ENCODE measurements around the gene FAU.

- no peak for TF ChIP-seq CTCF (IDR thresholded peaks at IDR 0.05)
- TF ChIP-seq POLR2A (IDR thresholded peaks at IDR 0.05): no peak
- no peak for TF ChIP-seq EP300 (IDR thresholded peaks at IDR 0.05)
Measured at GRCh38 chr11:65119670-65119995, 2.3 kb downstream of the FAU start.

All from ovary (tissue), 3 donors.